Transverse colon (tissue), 4 donors: ENCODE results near the gene ZNF571. TPM values are rescaled to one million over a fixed set of nuclear protein-coding genes. Genes with fewer than 3 reads are reported as not detected.

Experiments used
- DNase-seq: peaks from one replicate; pipeline ENCODE4 v3.0.0-alpha.2; 2019
- H3K27ac ChIP-seq, 4 donors: fragments of 200-600 bp; sonication (generic); 2 replicates each; pipeline ENCODE4 v1.5.1; 2016 to 2018; ENCODE audit warnings: inconsistent platforms in 4 of 4
- H3K27me3 ChIP-seq: fragments of 200-600 bp; sonication (generic); 2 replicates; pipeline ENCODE4 v1.5.1; 2017; ENCODE audit warnings: inconsistent platforms
- H3K36me3 ChIP-seq, 4 donors: fragments of 200-600 bp; sonication (generic); 2 replicates each; pipeline ENCODE4 v1.5.1; 2017 to 2019; ENCODE audit warnings: inconsistent platforms in 4 of 4
- H3K4me1 ChIP-seq, 4 donors: fragments of 200-600 bp; sonication (generic); 2 replicates each; pipeline ENCODE4 v1.5.1; 2017 to 2020; ENCODE audit warnings: inconsistent platforms in 4 of 4
- H3K4me3 ChIP-seq, 4 donors: fragments of 200-600 bp; sonication (generic); 1 replicate in 1 of 4; 2 replicates in 3 of 4; pipeline versions ENCODE4 v1.5.1 to v1.6.1; 2017 to 2019; ENCODE audit warnings: inconsistent platforms in 4 of 4
- H3K9me3 ChIP-seq, 2 donors: fragments of 200-600 bp; sonication (generic); 2 replicates each; pipeline ENCODE4 v1.5.1; 2017 to 2019; ENCODE audit warnings: inconsistent platforms in 2 of 2
- EP300 ChIP-seq: sonication (generic); formaldehyde crosslinking; IDR thresholded peaks from one replicate; pipeline ENCODE4 v1.6.1; 2017; ENCODE audit warnings: antibody characterized with exemption, low read depth
- POLR2A ChIP-seq: fragments of 450-650 bp; IDR thresholded peaks from one replicate; pipeline ENCODE4 v1.6.1; 2016; ENCODE audit warnings: antibody characterized with exemption, mild to moderate bottlenecking, moderate library complexity
- POLR2AphosphoS5 ChIP-seq, 3 donors: sonication (generic); formaldehyde crosslinking; IDR thresholded peaks; one replicate each; pipeline ENCODE4 v1.6.1; 2016; ENCODE audit warnings: antibody characterized with exemption in 3 of 3
- WGBS, 2 donors: methylation state at CpG; one replicate each; pipeline ENCODE4 v1.1.5; 2018; ENCODE audit warnings: low coverage in 1 of 2; 5-methylcytosine and 5-hydroxymethylcytosine counted together
- in situ Hi-C, 4 donors: fragments of 200-750 bp; cut with MboI; loops; one replicate each; pipeline versions ENCODE4 v1.15.0 to v1.15.1; 2017; ENCODE audit warnings: low sequenced_read_pairs in 3 of 4, low pct_ligation_motif_present in 1 of 4, low pct_unique_long_range_greater_than_20kb in 1 of 4
- intact Hi-C: fragments of 100-400 bp; cut with DNase I; formaldehyde crosslinking; loops from one replicate; pipeline ENCODE4 v1.15.1; 2023; ENCODE audit warnings: low total_unique reads
- total RNA-seq, 4 donors: library from RNA; depleted of rRNA; stranded (reverse); fragments of >200 nt; gene quantifications; one replicate each; pipeline ENCODE4 v1.1.0, GENCODE V29; 2016
- TF ChIP-seq, protein P1 (sequence below), 5 experiments: fragments of 200-600 bp in 3 of 5; fragments of 450-650 bp in 2 of 5; sonication (generic) in 3 of 5; IDR thresholded peaks; 1 replicate in 2 of 5; 2 replicates in 3 of 5; pipeline ENCODE4 v1.5.1; 2016 to 2017; ENCODE audit warnings: antibody characterized with exemption in 5 of 5, inconsistent platforms in 3 of 5, mild to moderate bottlenecking in 2 of 5, moderate library complexity in 1 of 5

Gene ZNF571
- total RNA-seq, 4 donors from 2014 or later, result 1.1 to 4.8 (median 3.1) TPM; not detected in 1

DNA sequence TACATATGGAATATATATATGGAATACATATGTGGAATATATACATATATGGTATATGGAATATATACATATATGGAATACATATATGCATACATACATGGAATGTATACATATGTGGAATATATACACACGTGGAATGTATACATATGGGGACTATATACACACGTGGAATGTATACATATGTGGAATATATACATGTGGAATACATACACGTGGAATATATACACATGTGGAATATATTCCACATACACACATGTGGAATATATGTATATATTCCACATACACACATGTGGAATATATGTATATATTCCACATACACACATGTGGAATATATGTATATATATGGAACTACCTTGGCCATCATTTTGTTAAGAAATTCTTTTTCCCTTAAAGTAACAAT, 31.1 kb downstream of the ZNF571 start:
- Histone ChIP-seq H3K4me1 (no peaks in the 10 kb centered on the region), H3K9me3 (peaks cover 95 to 100% of the 10 kb centered on the region in 2 donors), H3K4me3 (no peak overlapping the region), H3K36me3 (peaks cover 0 to 68% (median 34%) of the 10 kb centered on the region in 4 donors), H3K27ac (no peak overlapping the region), H3K27me3 (no peaks in the 10 kb centered on the region)
- in situ Hi-C loops, result no loop called here
- TF ChIP-seq POLR2AphosphoS5 (IDR thresholded peaks at IDR 0.05), result no peak
- intact Hi-C loops, result no loop called here
- no peak for DNase-seq
- WGBS, 2 donors, result 88 to 92% methylated on average over 3 of the region's 3 CpGs

DNA sequence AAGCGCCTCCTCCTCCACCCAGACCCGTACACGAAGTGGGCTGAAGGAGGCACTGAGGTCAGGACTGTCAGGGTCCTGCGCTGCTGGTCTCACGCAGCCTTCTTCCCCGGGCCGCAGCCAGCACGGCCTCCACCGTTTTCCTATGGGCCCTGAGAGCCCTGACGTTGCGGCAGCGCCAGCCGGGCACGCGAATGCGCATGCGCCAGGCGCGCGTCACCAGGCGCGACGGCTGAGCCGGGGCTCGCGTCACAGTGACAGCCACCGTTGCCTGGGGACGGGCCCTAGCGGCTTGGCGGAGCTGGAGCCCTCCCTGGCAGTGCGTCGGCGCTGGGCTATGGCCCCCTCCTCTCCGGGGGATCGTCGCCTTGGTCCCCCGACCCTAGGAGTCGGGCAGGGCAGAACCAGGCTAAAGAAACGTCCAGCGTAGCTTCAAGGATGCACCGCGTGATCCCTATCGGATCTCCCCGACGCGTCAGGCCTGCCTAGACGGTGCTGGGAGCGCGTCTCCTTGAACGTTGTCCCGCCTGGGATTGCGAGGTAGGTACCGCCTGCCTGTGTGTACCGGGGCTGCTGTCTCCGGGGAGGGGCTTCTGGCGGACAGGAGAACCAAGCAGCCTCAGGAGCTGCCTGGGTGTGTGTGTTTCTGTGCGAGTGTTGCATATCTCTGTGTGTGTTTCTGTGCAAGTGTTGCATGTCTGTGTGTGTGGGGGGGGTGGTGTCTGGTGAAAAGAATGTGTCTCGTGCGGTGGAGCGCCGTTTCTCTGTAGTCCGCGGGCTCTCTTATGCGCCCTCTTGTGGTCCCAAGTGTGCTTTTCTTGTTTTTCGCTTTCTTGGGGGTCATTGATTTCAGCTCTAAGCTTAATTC, 43.2 kb downstream of the ZNF571 start:
- no peaks in the 10 kb centered on the region for H3K4me1 ChIP-seq
- H3K27ac ChIP-seq, result peak overlapping the region in 3 of 4 donors; percentile 42 to 47 (median 46)
- H3K4me3 ChIP-seq, result peak overlapping the region in 3 of 4 donors; percentile 22 to 52 (median 40)
- no peaks in the 10 kb centered on the region for H3K27me3 ChIP-seq
- peak; percentile 42 for DNase-seq
- H3K36me3 ChIP-seq, result no peaks in the 10 kb centered on the region
- intact Hi-C loops, result no loop called here
- peaks cover 55 to 94% of the 10 kb centered on the region in 2 donors for H3K9me3 ChIP-seq
- no peak for TF ChIP-seq EP300
- TF ChIP-seq POLR2AphosphoS5 (IDR thresholded peaks at IDR 0.05), result no peak
- TF ChIP-seq, protein P1, sequence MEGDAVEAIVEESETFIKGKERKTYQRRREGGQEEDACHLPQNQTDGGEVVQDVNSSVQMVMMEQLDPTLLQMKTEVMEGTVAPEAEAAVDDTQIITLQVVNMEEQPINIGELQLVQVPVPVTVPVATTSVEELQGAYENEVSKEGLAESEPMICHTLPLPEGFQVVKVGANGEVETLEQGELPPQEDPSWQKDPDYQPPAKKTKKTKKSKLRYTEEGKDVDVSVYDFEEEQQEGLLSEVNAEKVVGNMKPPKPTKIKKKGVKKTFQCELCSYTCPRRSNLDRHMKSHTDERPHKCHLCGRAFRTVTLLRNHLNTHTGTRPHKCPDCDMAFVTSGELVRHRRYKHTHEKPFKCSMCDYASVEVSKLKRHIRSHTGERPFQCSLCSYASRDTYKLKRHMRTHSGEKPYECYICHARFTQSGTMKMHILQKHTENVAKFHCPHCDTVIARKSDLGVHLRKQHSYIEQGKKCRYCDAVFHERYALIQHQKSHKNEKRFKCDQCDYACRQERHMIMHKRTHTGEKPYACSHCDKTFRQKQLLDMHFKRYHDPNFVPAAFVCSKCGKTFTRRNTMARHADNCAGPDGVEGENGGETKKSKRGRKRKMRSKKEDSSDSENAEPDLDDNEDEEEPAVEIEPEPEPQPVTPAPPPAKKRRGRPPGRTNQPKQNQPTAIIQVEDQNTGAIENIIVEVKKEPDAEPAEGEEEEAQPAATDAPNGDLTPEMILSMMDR (IDR thresholded peaks at IDR 0.05), result peak in 3 of 5 experiments; percentile 23 to 47 (median 30)
- WGBS, 2 donors, result 32% methylated on average over 36 of the region's 65 CpGs; no CpG with 5 or more reads in 1 of the 2 donors
- in situ Hi-C loops, result no loop called here

DNA sequence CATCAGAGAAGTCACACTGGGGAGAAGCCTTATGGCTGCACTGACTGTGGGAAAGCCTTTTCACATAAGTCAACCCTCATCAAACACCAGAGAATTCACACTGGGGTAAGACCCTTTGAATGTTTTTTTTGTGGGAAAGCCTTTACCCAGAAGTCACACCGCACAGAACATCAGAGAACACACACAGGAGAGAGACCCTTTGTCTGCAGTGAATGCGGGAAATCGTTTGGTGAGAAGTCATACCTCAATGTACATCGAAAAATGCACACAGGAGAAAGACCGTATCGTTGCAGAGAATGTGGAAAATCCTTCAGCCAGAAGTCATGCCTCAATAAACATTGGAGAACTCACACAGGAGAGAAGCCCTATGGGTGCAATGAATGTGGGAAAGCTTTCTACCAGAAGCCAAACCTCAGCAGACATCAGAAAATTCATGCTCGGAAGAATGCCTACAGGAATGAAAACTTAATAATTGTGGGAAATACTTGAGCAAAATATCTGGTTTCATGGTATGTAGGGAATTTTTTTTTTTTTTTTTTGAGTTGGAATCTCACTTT, 57.1 kb downstream of the ZNF571 start:
- Histone ChIP-seq H3K27me3 (no peaks in the 10 kb centered on the region), H3K36me3 (peaks cover 0 to 52% (median 23%) of the 10 kb centered on the region in 4 donors), H3K4me1 (no peaks in the 10 kb centered on the region), H3K4me3 (no peak overlapping the region), H3K27ac (no peak overlapping the region), H3K9me3 (peaks cover 86 to 94% of the 10 kb centered on the region in 2 donors)
- no peak for DNase-seq
- intact Hi-C loops, result no loop called here
- WGBS, 2 donors, result 88 to 99% methylated on average over 6 to 7 of the region's 7 CpGs
- in situ Hi-C loops, result no loop called here
- no peak for TF ChIP-seq POLR2AphosphoS5 (IDR thresholded peaks at IDR 0.05)
- no peak for TF ChIP-seq EP300
- TF ChIP-seq POLR2A, result no peak
- TF ChIP-seq, protein P1 (IDR thresholded peaks at IDR 0.05), result no peak

DNA sequence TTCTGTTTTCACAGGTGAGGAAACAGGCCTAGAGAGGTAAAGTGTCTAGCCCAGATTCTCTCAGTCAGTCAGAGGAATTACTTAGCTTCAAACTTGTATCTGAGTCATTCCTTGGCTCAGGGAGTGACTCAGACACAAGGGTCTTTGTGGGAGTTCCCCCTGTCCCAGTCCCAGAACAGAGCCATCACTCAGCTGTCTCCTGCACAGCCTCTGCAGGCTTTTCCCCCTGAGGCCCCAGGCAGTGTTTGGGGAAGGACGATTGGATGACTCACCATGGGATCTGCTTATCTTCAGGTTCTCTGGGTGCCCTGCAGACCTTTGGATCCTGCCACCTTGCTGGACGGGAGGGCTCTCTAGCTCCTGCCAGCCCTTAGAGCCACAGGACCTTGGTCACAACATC, 74.7 kb downstream of the ZNF571 start:
- no peak overlapping the region for H3K27ac ChIP-seq
- peaks cover 0 to 23% (median 11%) of the 10 kb centered on the region in 4 donors for H3K36me3 ChIP-seq
- intact Hi-C loops (no loop called here), in situ Hi-C loops (no loop called here)
- 55% methylated on average over 2 of the region's 2 CpGs; no CpG with 5 or more reads in 1 of the 2 donors for WGBS, 2 donors
- TF ChIP-seq, protein P1 (IDR thresholded peaks at IDR 0.05), result no peak
- TF ChIP-seq POLR2A (no peak), POLR2AphosphoS5 (IDR thresholded peaks at IDR 0.05) (no peak), EP300 (no peak)
- no peak overlapping the region for H3K4me3 ChIP-seq
- H3K9me3 ChIP-seq, result peaks cover 31 to 34% of the 10 kb centered on the region in 2 donors
- H3K27me3 ChIP-seq, result no peaks in the 10 kb centered on the region
- no peaks in the 10 kb centered on the region for H3K4me1 ChIP-seq
- DNase-seq, result no peak

Other genes starting within 250 kb of the ZNF571 start
- 10 to 100 TPM in 1 of 4 donors, 1 to 10 TPM in 3; 3.4 to 29.9 (median 7.1) TPM for gene ZNF527, start 223.7 kb downstream of the ZNF571 start, total RNA-seq
- 1 to 10 TPM in 3 of 4 donors, not detected in 1; 2.2 to 5.9 (median 5.4) TPM for gene ZNF569, start 127.3 kb downstream of the ZNF571 start, total RNA-seq
- 1 to 10 TPM in 3 of 4 donors, under 1 TPM in 1; 0.37 to 4.6 (median 2.7) TPM for gene ZNF570, start 125.4 kb downstream of the ZNF571 start, total RNA-seq
- 1 to 10 TPM in 3 of 4 donors, under 1 TPM in 1; 0.75 to 6.8 (median 4.1) TPM for gene ZNF793, start 87.9 kb downstream of the ZNF571 start, total RNA-seq
- 1 to 10 TPM in 2 of 4 donors, under 1 TPM in 1, not detected in 1; 0.40 to 3.4 (median 3.3) TPM for gene ZNF540, start 84 bp upstream of the ZNF571 start, total RNA-seq
- gene ZFP30, start 60.7 kb upstream of the ZNF571 start, total RNA-seq, result 10 to 100 TPM in 2 of 4 donors, 1 to 10 TPM in 2; 3.6 to 28.4 (median 10.9) TPM
- gene ZNF607, start 125.0 kb upstream of the ZNF571 start, total RNA-seq, result 1 to 10 TPM in 3 of 4 donors, under 1 TPM in 1; 0.37 to 6.5 (median 2.8) TPM
- 10 to 100 TPM in 1 of 4 donors, 1 to 10 TPM in 2, under 1 TPM in 1; 0.75 to 29.3 (median 5.5) TPM for gene ZNF573, start 184.8 kb upstream of the ZNF571 start, total RNA-seq